Measurements from ENCODE around the gene LIN28B.

DNA sequence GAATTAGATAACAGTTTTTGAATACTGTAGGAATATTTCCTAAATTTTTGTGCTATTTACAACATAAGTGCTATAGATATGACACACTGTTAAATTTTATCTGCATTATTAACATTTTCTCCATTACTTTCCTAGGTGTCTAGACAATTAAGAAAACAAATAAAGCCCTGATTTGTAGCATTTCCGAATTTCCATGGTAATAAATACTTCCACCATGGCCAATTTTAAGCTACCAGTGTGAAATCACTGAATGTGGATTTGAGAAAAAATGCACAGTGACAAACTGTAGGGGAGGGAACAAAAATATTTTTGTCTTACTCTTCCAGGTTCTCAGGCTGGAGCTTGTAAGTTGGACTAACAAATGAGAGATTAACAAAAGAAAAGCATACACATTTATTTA is 27.9 kb downstream of the LIN28B start:
- TF ChIP-seq POLR2A (IDR thresholded peaks at IDR 0.05; ENCODE audit: low read depth, low read length): no peak
- no peak for TF ChIP-seq POLR2AphosphoS5 (IDR thresholded peaks at IDR 0.05; ENCODE audit: low read depth, low read length)
- no peak for TF ChIP-seq TAF1 (IDR thresholded peaks at IDR 0.05; ENCODE audit: borderline replicate concordance, low read depth, low read length)
